GM12878 (cell line): ENCODE measurements around the gene MAGI1. TPM values are rescaled to one million over a fixed set of nuclear protein-coding genes. Genes with fewer than 3 reads are reported as not detected.

ENCODE experiments used
- ATAC-seq: fragments of 200-7000 bp; cut with Tn5 transposase; 3 replicates; pipeline ENCODE4 v1.9.1; 2020; ENCODE audit warnings: mild to moderate bottlenecking, moderate library complexity
- BruUV-seq: library from RNA; stranded (reverse); fragments of 400-500 nt; replicated peaks from 2 replicates; lab custom pipeline; 2021; lab: Mats Ljungman, UMichigan
- CTCF ChIA-PET: fragments of 300-600 bp; sonication (Branson Sonifier 250); formaldehyde crosslinking; extraction: SDS; loops from one replicate; lab custom pipeline; 2021; ENCODE audit warnings: inconsistent platforms; lab: Yijun Ruan, JAX
- POLR2A ChIA-PET: fragments of 350-600 bp; formaldehyde crosslinking; extraction: SDS; loops from one replicate; lab custom pipeline; 2021; ENCODE audit warnings: inconsistent platforms; lab: Charles Lee
- RAD21 ChIA-PET: fragments of 300-600 bp; sonication (Branson Sonifier 250); formaldehyde crosslinking; loops from one replicate; lab custom pipeline; 2023; ENCODE audit warnings: antibody characterized with exemption; ENCODE audit not compliant: unreplicated experiment; lab: Charles Lee
- SMC1A ChIA-PET: fragments of 300-600 bp; sonication (Branson Sonifier 250); formaldehyde crosslinking; loops from one replicate; lab custom pipeline; 2023; ENCODE audit not compliant: unreplicated experiment, uncharacterized antibody; lab: Charles Lee
- DNase-seq: peaks from one replicate; pipeline ENCODE4 v3.0.0-alpha.2; 2011; ENCODE audit warnings: low read depth, low spot score
- FAIRE-seq: peaks from 3 replicates; lab custom pipeline; 2011; peaks lifted over from hg19 to GRCh38; lab: Jason Lieb, UNC
- H2AFZ ChIP-seq: 2 replicates; pipeline ENCODE4 v1.6.0; 2011; ENCODE audit warnings: low read depth, low read length, control low read depth; ENCODE audit not compliant: control insufficient read depth
- H3K27ac ChIP-seq: 2 replicates; pipeline ENCODE4 v1.5.1; 2011; ENCODE audit warnings: control low read depth; ENCODE audit not compliant: control insufficient read depth, insufficient read depth
- H3K27me3 ChIP-seq, 2 experiments: replicated peaks in 1 of 2; 2 replicates each; pipeline versions ENCODE4 v1.6.0 to v1.6.1; 2011; ENCODE audit warnings: low read length in 1 of 2; ENCODE audit not compliant: control insufficient read depth in 2 of 2, insufficient read depth in 2 of 2
- H3K36me3 ChIP-seq, 2 experiments: 2 replicates each; pipeline ENCODE4 v1.5.1; 2011; ENCODE audit warnings: low read length in 1 of 2; ENCODE audit not compliant: control insufficient read depth in 2 of 2, insufficient read depth in 2 of 2
- H3K4me1 ChIP-seq: 2 replicates; pipeline ENCODE4 v1.6.1; 2011; ENCODE audit warnings: mild to moderate bottlenecking, low read length, moderate library complexity, mixed read lengths; ENCODE audit not compliant: control insufficient read depth, insufficient read depth
- H3K4me2 ChIP-seq: 2 replicates; pipeline ENCODE4 v1.6.0; 2011; ENCODE audit warnings: control low read depth; ENCODE audit not compliant: control insufficient read depth, insufficient read depth
- H3K4me3 ChIP-seq: fragments of 200-600 bp; sonication (generic); 2 replicates; pipeline ENCODE4 v1.5.1; 2016
- H3K79me2 ChIP-seq: 2 replicates; pipeline ENCODE4 v1.6.0; 2011; ENCODE audit warnings: low read length; ENCODE audit not compliant: control insufficient read depth, insufficient read depth
- H3K9ac ChIP-seq: 2 replicates; pipeline ENCODE4 v1.8.0; 2011; ENCODE audit warnings: low read length, control low read depth, mixed read lengths; ENCODE audit not compliant: control insufficient read depth, insufficient read depth
- H3K9me3 ChIP-seq: replicated peaks from 3 replicates; pipeline ENCODE4 v1.5.1; 2011; ENCODE audit warnings: mild to moderate bottlenecking, low read length; ENCODE audit not compliant: control insufficient read depth, insufficient read depth
- H4K20me1 ChIP-seq: 2 replicates; pipeline ENCODE4 v1.6.0; 2011; ENCODE audit not compliant: control insufficient read depth, insufficient read depth
- CEBPZ ChIP-seq: fragments of 150-350 bp; IDR thresholded peaks from 2 replicates; pipeline ENCODE4 v1.6.1; 2016; ENCODE audit warnings: low read depth, low read length
- CHD2 ChIP-seq: IDR thresholded peaks from 2 replicates; pipeline ENCODE4 v1.6.1; 2011; ENCODE audit warnings: low read depth, low read length, improper control_type of control experiment, borderline replicate concordance
- EGR1 ChIP-seq, 2 experiments: IDR thresholded peaks; 1 replicate in 1 of 2; 2 replicates in 1 of 2; pipeline ENCODE4 v1.6.1; 2011 to 2012; ENCODE audit warnings: low read depth in 2 of 2, low read length in 2 of 2, borderline replicate concordance in 1 of 2, mild to moderate bottlenecking in 1 of 2, moderate library complexity in 1 of 2
- HDAC6 ChIP-seq: fragments of 200-600 bp; sonication (generic); IDR thresholded peaks from one replicate; pipeline ENCODE4 v1.8.0; 2017; ENCODE audit warnings: antibody characterized with exemption; ENCODE audit not compliant: unreplicated experiment
- IKZF1 ChIP-seq: fragments of 450-650 bp; conservative IDR thresholded peaks from 2 replicates; pipeline ENCODE4 v1.6.1; 2017; ENCODE audit warnings: antibody characterized with exemption, mild to moderate bottlenecking
- IKZF2 ChIP-seq, 2 experiments: fragments of 450-650 bp; IDR thresholded peaks; 2 replicates each; pipeline ENCODE4 v1.6.1; 2017; ENCODE audit warnings: mild to moderate bottlenecking in 2 of 2, moderate library complexity in 2 of 2
- MAX ChIP-seq: IDR thresholded peaks from 2 replicates; pipeline ENCODE4 v1.6.1; 2012; ENCODE audit warnings: low read depth, low read length, improper control_type of control experiment
- MTA3 ChIP-seq: IDR thresholded peaks from 2 replicates; pipeline ENCODE4 v1.6.1; 2012; ENCODE audit warnings: low read length, inconsistent platforms, borderline replicate concordance
- NKRF ChIP-seq: fragments of 450-650 bp; conservative IDR thresholded peaks from 2 replicates; pipeline ENCODE4 v1.6.1; 2017; ENCODE audit warnings: mild to moderate bottlenecking, moderate library complexity
- RCOR1 ChIP-seq: conservative IDR thresholded peaks from 2 replicates; pipeline ENCODE4 v1.6.1; 2012; ENCODE audit warnings: low read depth, low read length, improper control_type of control experiment
- SMAD5 ChIP-seq: IDR thresholded peaks from 2 replicates; pipeline ENCODE4 v1.6.1; 2016; ENCODE audit warnings: antibody characterized with exemption, low read depth
- SREBF2 ChIP-seq: IDR thresholded peaks from 2 replicates; pipeline ENCODE4 v1.6.1; 2012; ENCODE audit warnings: mild to moderate bottlenecking, low read length
- STAT1 ChIP-seq: fragments of 450-650 bp; conservative IDR thresholded peaks from 2 replicates; pipeline ENCODE4 v1.6.1; 2014; ENCODE audit warnings: antibody characterized with exemption, mild to moderate bottlenecking
- TBL1XR1 ChIP-seq: IDR thresholded peaks from 2 replicates; pipeline ENCODE4 v1.6.1; 2012; ENCODE audit warnings: low read depth, low read length, improper control_type of control experiment
- ZBED1 ChIP-seq: IDR thresholded peaks from 2 replicates; pipeline ENCODE4 v1.6.1; 2016; ENCODE audit warnings: borderline replicate concordance
- ZSCAN29 ChIP-seq: fragments of 450-650 bp; IDR thresholded peaks from 2 replicates; pipeline ENCODE4 v1.6.1; 2017; ENCODE audit warnings: mild to moderate bottlenecking, moderate library complexity
- WGBS: methylation state at CpG from one replicate; pipeline ENCODE4 v1.1.6; 2016; ENCODE audit warnings: low lambda C conversion rate; ENCODE audit not compliant: insufficient replicate concordance, insufficient coverage; ENCODE audit errors: missing lambda C conversion rate; 5-methylcytosine and 5-hydroxymethylcytosine counted together
- in situ Hi-C: fragments of 300-500 bp; cut with MboI; formaldehyde crosslinking; loops from 9 replicates; pipeline ENCODE4 v1.14.3; 2018; ENCODE audit warnings: mixed read lengths
- intact Hi-C: fragments of 100-400 bp; cut with micrococcal nuclease; formaldehyde crosslinking; loops from one replicate; pipeline ENCODE4 v1.14.2; 2022; ENCODE audit not compliant: unreplicated experiment
- polyA plus RNA-seq, 11 experiments: library from polyadenylated mRNA; depleted of rRNA in 4 of 11; unstranded in 6 of 11; stranded (reverse) in 5 of 11; fragments of >200 nt; fragmentation: Nextera tagmentation in 4 of 11; fragmentation: Illumina TruSeq in 1 of 11; extraction: Ambion mirVana in 4 of 11; extraction: Trizol in 1 of 11; gene quantifications; 1 replicate in 1 of 11; 2 replicates in 10 of 11; pipeline versions ENCODE4 v1.2.1 to v1.2.3, GENCODE V29; 2011 to 2016; ENCODE audit warnings: inconsistent platforms in 2 of 11, missing spikeins in 2 of 11, low read depth in 1 of 11
- total RNA-seq, 4 experiments: library from RNA; depleted of rRNA in 3 of 4; stranded (reverse); fragments of >200 nt in 3 of 4; fragmentation: Illumina TruSeq in 1 of 4; extraction: Trizol in 1 of 4; gene quantifications; 2 replicates each; pipeline versions ENCODE4 v1.2.1 to v1.2.3, GENCODE V29; 2013 to 2021
- TF ChIP-seq, protein P1 (sequence below): IDR thresholded peaks from 2 replicates; pipeline ENCODE4 v1.6.1; 2011; ENCODE audit warnings: borderline replicate concordance, low read depth, mild to moderate bottlenecking, moderate library complexity, mixed read lengths, low read length; ENCODE audit not compliant: insufficient read depth; ENCODE audit errors: extremely low read length

Gene MAGI1
- total and polyA plus RNA-seq, 10 of the 15 experiments (the other 5 are each of a cell fraction or from before 2014, with no cell fraction given), result 0.02 to 3.3 (median 0.29) TPM; not detected in 1

GRCh38 chr3:65848024-65848423 lies 190.7 kb downstream of the MAGI1 start:
- no peak for ATAC-seq
- RAD21 ChIA-PET, result no interaction called here

More at GRCh38 chr3:65848024-65848423, 190.7 kb downstream of the MAGI1 start:
- no peaks in the 10 kb centered on the region for H3K36me3 ChIP-seq
- DNase-seq (no peak), FAIRE-seq (no peak)
- in situ Hi-C loops (no loop called here), intact Hi-C loops (no loop called here)
- no peaks in the 10 kb centered on the region for H3K27me3 ChIP-seq
- no peaks in the 10 kb centered on the region for H3K9me3 ChIP-seq
- ChIA-PET POLR2A (no interaction called here), SMC1A (interaction anchor here (1.4 to 1.5 kb wide), 2 partner anchors 14 to 20 kb away, joined by 3 read pairs; no protein-coding TSS in a partner anchor), CTCF (interaction anchor here (1.0 kb wide), 1 partner anchor 75 kb away, joined by 3 read pairs; no protein-coding TSS in a partner anchor)
- H3K79me2 ChIP-seq, result no peaks in the 10 kb centered on the region
- H3K9ac ChIP-seq, result no peak overlapping the region
- WGBS, result 70% methylated on average over 7 of the region's 7 CpGs
- H2AFZ ChIP-seq, result no peak overlapping the region
- H3K27ac ChIP-seq, result no peak overlapping the region
- H3K4me2 ChIP-seq, result no peak overlapping the region
- BruUV-seq, result no TSS peak
- H3K4me3 ChIP-seq, result no peak overlapping the region
- H3K4me1 ChIP-seq, result peaks cover 7% of the 10 kb centered on the region; the same call in 1 of the 2 replicates
- TF ChIP-seq EGR1 (IDR thresholded peaks at IDR 0.05; ENCODE audit: borderline replicate concordance in 1 of 2, low read depth in 2 of 2, low read length in 2 of 2), result no peak
- TF ChIP-seq ZBED1, result no peak
- no peak for TF ChIP-seq RCOR1
- TF ChIP-seq CEBPZ, result no peak
- TF ChIP-seq STAT1, result no peak
- TF ChIP-seq MAX, result no peak
- no peak for TF ChIP-seq CHD2
- no peak for TF ChIP-seq NKRF
- no peak for TF ChIP-seq TBL1XR1
- no peak for TF ChIP-seq SMAD5
- TF ChIP-seq, protein P1, sequence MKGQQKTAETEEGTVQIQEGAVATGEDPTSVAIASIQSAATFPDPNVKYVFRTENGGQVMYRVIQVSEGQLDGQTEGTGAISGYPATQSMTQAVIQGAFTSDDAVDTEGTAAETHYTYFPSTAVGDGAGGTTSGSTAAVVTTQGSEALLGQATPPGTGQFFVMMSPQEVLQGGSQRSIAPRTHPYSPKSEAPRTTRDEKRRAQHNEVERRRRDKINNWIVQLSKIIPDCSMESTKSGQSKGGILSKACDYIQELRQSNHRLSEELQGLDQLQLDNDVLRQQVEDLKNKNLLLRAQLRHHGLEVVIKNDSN, result no peak
- TF ChIP-seq ZSCAN29, result no peak
- no peak for TF ChIP-seq MTA3
- TF ChIP-seq IKZF2 (IDR thresholded peaks at IDR 0.05), result no peak
- TF ChIP-seq HDAC6, result no peak
- no peak for TF ChIP-seq IKZF1
- TF ChIP-seq SREBF2, result no peak
- TF ChIP-seq, all 136 proteins: peak for 0
- H4K20me1 ChIP-seq, result no peaks in the 10 kb centered on the region
